GM20000 (cell line): Measurements from ENCODE around the gene BOC.

Experiments used
- DNase-seq: peaks from one replicate; pipeline ENCODE4 v3.0.0; 2012; ENCODE audit warnings: low spot score
- CTCF ChIP-seq: IDR thresholded peaks from 2 replicates; pipeline ENCODE4 v1.5.1; 2012; ENCODE audit warnings: mild to moderate bottlenecking, control low read depth; ENCODE audit errors: extremely low read depth, missing control alignments

BOC gene

GRCh38 chr3:113222451-113223086 is 11.2 kb downstream of the BOC start:
- no peak for DNase-seq
- no peak for TF ChIP-seq CTCF

DNA sequence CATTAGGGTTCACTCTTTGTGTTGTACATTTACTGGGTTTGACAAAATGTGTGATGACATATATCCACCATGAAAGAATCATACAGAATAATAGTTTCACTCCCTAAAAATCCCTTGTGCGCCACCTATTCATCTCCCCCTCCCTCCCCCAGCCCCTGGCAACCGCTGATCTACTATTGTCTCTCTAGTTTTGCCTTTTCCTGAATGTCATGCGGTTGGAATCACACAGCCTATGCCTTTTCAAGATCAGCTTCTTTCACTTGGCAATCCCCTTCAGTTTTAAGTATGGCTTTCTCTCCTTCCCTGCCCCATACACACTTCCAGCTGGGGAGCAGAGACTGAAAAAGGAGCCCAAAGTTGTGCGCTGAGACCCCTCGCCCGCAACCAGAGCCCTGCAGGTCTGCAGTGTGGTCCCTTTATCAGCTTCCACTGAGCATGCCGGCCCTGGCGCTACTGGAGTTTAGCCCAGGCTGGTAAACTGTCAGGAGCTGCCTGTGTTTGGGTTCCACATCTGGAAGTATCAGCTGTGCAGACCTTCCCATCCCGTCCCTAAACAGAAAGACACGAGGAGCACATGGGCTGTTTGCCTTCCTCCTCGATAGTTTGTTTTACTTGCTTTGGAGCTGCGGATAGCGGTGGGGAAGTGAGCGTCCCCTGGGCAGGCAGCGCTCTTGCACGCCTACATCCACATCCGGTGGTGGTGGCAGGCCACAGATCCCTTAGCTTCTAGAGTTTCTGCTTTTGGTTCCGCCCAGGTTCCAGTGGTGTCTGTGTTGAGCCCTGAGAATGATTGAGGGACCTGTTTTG is 12.3 kb downstream of the BOC start:
- DNase-seq = peak; percentile 65
- TF ChIP-seq CTCF = no peak

- no peak for TF ChIP-seq CTCF
- DNase-seq = no peak
These were observed 13.9 kb downstream of the BOC start for GRCh38 chr3:113225286-113225685.

DNA sequence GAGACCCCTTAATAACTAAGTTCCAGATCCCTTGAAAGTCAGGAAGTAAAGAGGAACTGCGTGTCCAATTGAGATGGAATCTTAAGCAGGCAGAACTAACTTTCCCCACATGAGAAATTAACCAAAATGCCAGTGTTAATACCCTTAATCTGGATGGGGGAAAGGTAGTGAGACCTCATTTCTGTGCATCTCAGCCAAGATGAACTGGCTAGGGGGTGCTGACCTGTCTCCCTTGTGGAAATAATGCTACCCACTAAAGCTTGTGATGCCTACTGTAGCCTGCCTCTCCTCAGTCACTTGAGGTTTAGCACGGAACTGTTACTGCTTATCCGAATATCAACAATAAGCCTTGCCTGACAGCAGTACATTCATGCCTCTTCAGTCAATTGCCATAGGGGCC is 15.1 kb downstream of the BOC start:
- DNase-seq = no peak
- no peak for TF ChIP-seq CTCF

DNA sequence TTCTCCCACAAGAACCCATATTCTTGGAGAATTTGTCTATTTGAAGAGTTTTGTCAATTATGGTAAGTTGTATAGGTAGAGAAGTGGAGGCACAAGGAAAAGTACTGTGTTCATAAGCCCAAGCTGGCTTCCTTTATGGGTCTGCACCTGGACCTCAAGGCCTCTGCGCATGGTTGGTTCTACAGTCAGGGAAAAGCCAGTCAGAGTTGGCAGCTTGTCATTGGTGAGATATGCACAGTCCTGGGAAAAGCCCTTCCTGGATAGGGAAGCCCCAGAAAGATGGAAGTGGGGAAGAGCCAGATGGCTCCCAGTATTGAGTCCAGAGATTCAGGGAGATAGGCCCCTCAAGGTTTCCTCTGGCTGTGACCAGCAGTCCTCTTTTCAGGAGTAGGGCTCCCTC is 15.8 kb downstream of the BOC start:
- no peak for DNase-seq
- no peak for TF ChIP-seq CTCF

DNA sequence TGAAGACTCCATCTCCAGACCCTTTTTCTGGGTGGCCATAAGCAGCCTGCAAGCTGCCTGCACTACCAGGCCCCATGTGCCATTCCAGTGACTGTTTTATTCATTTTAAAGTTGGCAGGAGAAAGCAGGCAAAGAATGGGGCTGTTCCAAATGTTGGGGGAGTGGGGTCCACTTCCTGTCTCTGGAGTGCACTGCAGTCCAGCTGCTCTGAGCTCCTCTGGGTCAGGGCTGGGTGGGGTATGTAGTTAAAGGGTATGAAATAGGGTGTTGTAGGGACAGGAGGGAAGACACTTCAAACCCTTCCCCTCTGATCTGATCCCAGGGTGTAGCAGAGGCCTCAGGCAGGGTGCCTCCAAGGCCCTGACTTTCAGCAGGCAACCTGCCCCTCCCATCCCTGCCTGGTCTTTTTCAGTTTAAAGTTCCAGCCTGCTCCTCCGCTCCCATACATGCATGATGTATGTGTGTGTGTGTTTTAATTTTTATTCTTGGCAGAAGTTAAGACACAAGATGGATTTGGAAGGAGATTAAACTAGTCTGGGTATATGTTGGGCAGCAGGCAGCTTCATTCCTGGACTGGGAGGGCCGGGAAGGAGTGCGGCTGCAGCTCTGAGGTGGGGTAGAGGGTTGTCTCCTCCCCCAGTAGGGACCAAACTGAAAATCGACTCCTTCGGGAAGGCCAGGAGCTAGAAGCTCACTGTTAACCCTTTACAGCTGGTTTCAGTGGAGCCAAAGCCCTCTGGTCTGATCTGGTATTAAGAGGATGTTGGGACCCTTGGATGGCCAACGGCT is 17.3 kb downstream of the BOC start:
- no peak for DNase-seq
- no peak for TF ChIP-seq CTCF

DNA sequence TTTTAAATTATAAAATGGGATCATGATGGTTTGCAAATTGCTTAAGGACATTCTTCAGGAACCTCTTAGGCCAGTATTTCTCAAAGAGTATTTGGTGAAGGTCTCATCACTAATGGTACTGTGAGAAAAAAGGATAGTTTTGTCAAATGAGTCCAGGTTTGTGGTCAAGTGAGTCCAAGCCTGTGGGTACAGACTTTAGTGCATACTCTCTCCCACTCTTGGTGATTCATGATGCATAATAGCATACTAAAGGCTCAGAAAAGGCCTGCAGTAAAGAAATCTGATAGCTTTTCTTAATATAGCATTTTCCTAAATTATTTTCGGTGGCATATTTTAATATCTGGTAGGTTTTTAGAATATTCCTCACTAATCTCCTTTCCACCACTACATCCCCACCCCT is 20.0 kb downstream of the BOC start:
- DNase-seq = no peak
- TF ChIP-seq CTCF = no peak
